Upper lobe of left lung (tissue), 4 donors: ENCODE results near the gene KIF6.
A peak's percentile ranks its signal among the peaks of the same experiment; 100 is the strongest.

Experiments
- CTCF ChIP-seq, 6 experiments: fragments of 450-650 bp in 4 of 6; fragments of 200-600 bp in 2 of 6; sonication (generic) in 2 of 6; IDR thresholded peaks; one replicate each; pipeline ENCODE4 v1.5.1; 2016 to 2019; ENCODE audit warnings: antibody characterized with exemption in 6 of 6
- POLR2A ChIP-seq, 4 donors: fragments of 450-650 bp; IDR thresholded peaks; one replicate each; pipeline ENCODE4 v1.5.1; 2016 to 2017; ENCODE audit warnings: antibody characterized with exemption in 4 of 4, mild to moderate bottlenecking in 2 of 4
- POLR2AphosphoS5 ChIP-seq, 2 donors: sonication (generic); formaldehyde crosslinking; IDR thresholded peaks; one replicate each; pipeline ENCODE4 v1.5.1; 2017; ENCODE audit warnings: antibody characterized with exemption in 2 of 2

- TF ChIP-seq POLR2AphosphoS5 (IDR thresholded peaks at IDR 0.05): no peak
- TF ChIP-seq CTCF (IDR thresholded peaks at IDR 0.05): peak in 1 of 6 experiments; percentile 15
- TF ChIP-seq POLR2A (IDR thresholded peaks at IDR 0.05): no peak
These were observed 411.5 kb downstream of the KIF6 start for GRCh38 chr6:39313526-39314272.
